Type B pancreatic cell (in vitro differentiated cells): Measurements from ENCODE around the gene PRUNE1. TPM values are rescaled to one million over a fixed set of nuclear protein-coding genes. Genes with fewer than 3 reads are reported as not detected.

Experiments used
- DNase-seq: peaks from one replicate; pipeline ENCODE4 v3.0.0; 2021; ENCODE audit warnings: mixed read lengths; ENCODE audit not compliant: unreplicated experiment; ENCODE audit errors: extremely low spot score
- H3K27ac Mint-ChIP-seq: 2 replicates; pipeline ENCODE4 v1.8.0; 2021; ENCODE audit warnings: mild to moderate bottlenecking, mixed read lengths
- H3K27me3 Mint-ChIP-seq: 2 replicates; pipeline ENCODE4 v1.8.0; 2021; ENCODE audit warnings: mixed read lengths
- H3K36me3 Mint-ChIP-seq: 2 replicates; pipeline ENCODE4 v1.8.0; 2021; ENCODE audit warnings: mixed read lengths
- H3K4me1 Mint-ChIP-seq: one replicate; pipeline ENCODE4 v1.8.0; 2021; ENCODE audit warnings: mixed read lengths; ENCODE audit not compliant: unreplicated experiment
- H3K4me3 Mint-ChIP-seq: 2 replicates; pipeline ENCODE4 v1.8.0; 2021; ENCODE audit warnings: mild to moderate bottlenecking, mixed read lengths
- H3K9me3 Mint-ChIP-seq: 2 replicates; pipeline ENCODE4 v1.8.0; 2021; ENCODE audit warnings: mixed read lengths
- CTCF ChIP-seq: fragments of 200-600 bp; sonication (generic); conservative IDR thresholded peaks from 2 replicates; pipeline ENCODE4 v1.5.0; 2021; ENCODE audit warnings: antibody characterized with exemption, mild to moderate bottlenecking
- total RNA-seq: library from RNA; stranded (reverse); gene quantifications from 2 replicates; pipeline ENCODE4 v1.2.1, GENCODE V29; 2021; ENCODE audit warnings: low replicate concordance

Gene PRUNE1
- total RNA-seq, 1 donor from 2014 or later, result 20.4 TPM

DNA sequence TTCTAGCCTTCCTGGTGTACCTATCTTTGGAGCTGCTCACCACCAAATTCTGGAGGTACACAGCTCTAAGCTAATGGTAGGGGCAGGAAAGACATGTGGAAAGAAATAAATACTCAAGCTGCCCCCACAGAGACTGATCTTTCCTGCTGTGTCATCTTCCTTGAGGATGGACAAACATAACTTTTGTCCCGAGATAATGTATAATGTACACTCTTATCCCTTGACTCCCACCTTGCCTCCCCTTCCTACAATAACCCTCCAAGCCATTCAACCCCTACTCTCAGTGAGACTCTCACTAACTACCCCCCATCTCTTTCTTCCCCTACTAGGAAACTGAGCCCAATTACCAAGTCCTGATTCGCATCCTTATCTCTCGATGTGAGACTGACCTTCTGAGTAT, 14.0 kb upstream of the PRUNE1 start:
- H3K27ac Mint-ChIP-seq, result no peak overlapping the region
- H3K27me3 Mint-ChIP-seq, result no peaks in the 10 kb centered on the region
- H3K4me3 Mint-ChIP-seq, result no peak overlapping the region
- no peak for DNase-seq
- no peaks in the 10 kb centered on the region for H3K4me1 Mint-ChIP-seq
- H3K36me3 Mint-ChIP-seq, result no peaks in the 10 kb centered on the region
- H3K9me3 Mint-ChIP-seq, result no peaks in the 10 kb centered on the region
- no peak for TF ChIP-seq CTCF

GRCh38 chr1:150995460-150995859, 12.8 kb upstream of the PRUNE1 start:
- H3K27me3 Mint-ChIP-seq, result no peaks in the 10 kb centered on the region
- no peak overlapping the region for H3K4me3 Mint-ChIP-seq
- H3K9me3 Mint-ChIP-seq, result no peaks in the 10 kb centered on the region
- no peak for DNase-seq
- no peaks in the 10 kb centered on the region for H3K4me1 Mint-ChIP-seq
- H3K27ac Mint-ChIP-seq, result peak overlapping the region; percentile 29
- TF ChIP-seq CTCF, result no peak
- peaks cover 1% of the 10 kb centered on the region for H3K36me3 Mint-ChIP-seq

GRCh38 chr1:150995896-150996295, 12.4 kb upstream of the PRUNE1 start:
- no peak for DNase-seq
- no peaks in the 10 kb centered on the region for H3K27me3 Mint-ChIP-seq
- peaks cover 5% of the 10 kb centered on the region for H3K36me3 Mint-ChIP-seq
- H3K4me1 Mint-ChIP-seq, result no peaks in the 10 kb centered on the region
- TF ChIP-seq CTCF, result peak; percentile 90
- no peak overlapping the region for H3K4me3 Mint-ChIP-seq
- peak overlapping the region; percentile 29 for H3K27ac Mint-ChIP-seq
- H3K9me3 Mint-ChIP-seq, result no peaks in the 10 kb centered on the region

GRCh38 chr1:150997126-150997872, 10.9 kb upstream of the PRUNE1 start:
- Mint-ChIP-seq H3K36me3 (peaks cover 10% of the 10 kb centered on the region), H3K27ac (no peak overlapping the region)

DNA sequence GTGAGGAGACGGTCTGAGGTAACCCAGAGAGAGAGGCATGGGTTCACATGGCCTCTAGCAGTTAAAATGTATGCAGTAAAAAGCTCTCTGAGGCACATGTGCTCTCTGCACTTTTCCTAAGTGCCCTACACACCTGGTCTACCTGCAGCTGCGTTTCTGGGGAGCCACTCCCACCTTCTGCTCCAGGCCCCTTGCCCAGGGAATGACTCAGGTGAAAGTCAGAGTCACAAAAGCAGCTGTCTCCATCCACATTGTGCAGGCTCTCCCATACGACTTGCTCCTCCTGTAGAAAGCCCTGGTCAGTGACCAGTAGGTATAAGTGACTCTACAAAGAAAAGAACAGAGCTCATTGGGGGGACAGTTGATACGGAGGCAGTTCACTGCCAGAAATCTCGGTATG, 10.3 kb upstream of the PRUNE1 start:
- no peaks in the 10 kb centered on the region for H3K27me3 Mint-ChIP-seq
- TF ChIP-seq CTCF, result no peak
- no peak overlapping the region for H3K4me3 Mint-ChIP-seq
- peaks cover 11% of the 10 kb centered on the region for H3K4me1 Mint-ChIP-seq
- H3K36me3 Mint-ChIP-seq, result peaks cover 14% of the 10 kb centered on the region
- H3K9me3 Mint-ChIP-seq, result no peaks in the 10 kb centered on the region
- H3K27ac Mint-ChIP-seq, result no peak overlapping the region
- DNase-seq, result no peak

More at GRCh38 chr1:150997126-150997872, 10.9 kb upstream of the PRUNE1 start:
- H3K27me3 Mint-ChIP-seq, result no peaks in the 10 kb centered on the region
- no peak overlapping the region for H3K4me3 Mint-ChIP-seq
- no peak for DNase-seq
- no peaks in the 10 kb centered on the region for H3K9me3 Mint-ChIP-seq
- TF ChIP-seq CTCF, result no peak
- H3K4me1 Mint-ChIP-seq, result peaks cover 6% of the 10 kb centered on the region
